ENCODE results near the gene FBXL5.
A peak's percentile ranks its signal among the peaks of the same experiment; 100 is the strongest.

The FBXL5 gene

DNA sequence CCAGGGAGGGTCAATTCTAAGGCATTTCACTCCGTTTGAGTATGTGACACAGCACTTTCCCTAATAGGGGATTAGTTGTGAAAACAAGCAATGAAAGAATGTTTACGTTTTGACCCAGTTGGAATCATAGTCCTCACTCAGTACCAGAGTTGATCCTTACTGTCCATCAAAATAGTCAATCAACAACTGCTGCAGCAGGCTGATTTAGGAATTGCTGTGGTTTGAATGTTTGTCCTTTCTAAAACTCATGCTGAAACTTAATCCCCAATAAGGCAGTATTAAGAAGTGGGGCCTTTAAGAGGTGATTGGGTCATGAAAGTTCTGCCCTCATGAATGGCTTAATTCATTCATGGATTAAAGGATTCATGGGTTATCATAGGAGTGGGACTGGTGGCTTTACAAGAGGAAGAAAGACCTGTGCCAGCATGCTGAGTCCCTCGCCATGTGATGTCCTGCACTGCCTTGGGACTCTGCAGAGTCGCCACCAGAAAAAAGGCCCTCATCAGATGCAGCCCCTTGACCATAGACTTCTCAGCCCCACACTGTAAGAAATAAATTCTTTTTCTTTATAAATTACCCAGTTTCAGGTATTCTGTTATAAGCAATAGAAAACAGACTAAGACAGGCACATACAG lies 3.1 kb upstream of the FBXL5 start:
- no peaks in the 10 kb centered on the region for H3K27me3 ChIP-seq (ENCODE audit: control insufficient read depth, insufficient read depth, low read length)
- peaks cover 8% of the 10 kb centered on the region for H3K4me1 ChIP-seq (ENCODE audit: control insufficient read depth, low read depth, low read length)
- H3K9ac ChIP-seq (ENCODE audit: low read length), result no peak overlapping the region
- H3K36me3 ChIP-seq (ENCODE audit: control insufficient read depth, low read depth, low read length), result no peaks in the 10 kb centered on the region
- H3K4me3 ChIP-seq (ENCODE audit: low read length), result no peak overlapping the region
- no peaks in the 10 kb centered on the region for H3K9me3 ChIP-seq (ENCODE audit: control insufficient read depth, low read depth, low read length)
- H3K27ac ChIP-seq (ENCODE audit: low read length), result no peak overlapping the region

DNA sequence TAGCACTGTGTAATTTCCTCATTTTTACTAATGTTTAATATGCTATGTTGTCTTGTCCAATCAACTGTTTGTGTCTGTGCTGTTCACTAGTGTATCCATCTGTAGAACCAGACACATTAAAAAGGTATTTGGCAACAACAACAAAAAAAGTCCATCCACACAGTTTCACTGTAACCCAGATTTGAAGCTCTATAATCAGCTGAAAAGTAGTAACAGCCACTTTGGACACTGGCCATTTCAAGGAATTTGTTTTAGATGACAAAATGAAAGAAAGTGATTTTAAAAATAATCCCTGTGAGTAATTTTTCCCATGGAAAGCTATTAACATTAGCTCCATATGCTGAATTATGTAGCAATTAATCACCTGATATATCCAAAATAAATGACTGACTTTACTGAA lies 2.2 kb upstream of the FBXL5 start:
- Histone ChIP-seq H3K4me3 (ENCODE audit: low read length) (no peak overlapping the region), H3K27me3 (ENCODE audit: control insufficient read depth, insufficient read depth, low read length) (no peaks in the 10 kb centered on the region), H3K9ac (ENCODE audit: low read length) (no peak overlapping the region), H3K4me1 (ENCODE audit: control insufficient read depth, low read depth, low read length) (peaks cover 13% of the 10 kb centered on the region), H3K36me3 (ENCODE audit: control insufficient read depth, low read depth, low read length) (no peaks in the 10 kb centered on the region), H3K9me3 (ENCODE audit: control insufficient read depth, low read depth, low read length) (no peaks in the 10 kb centered on the region), H3K27ac (ENCODE audit: low read length) (no peak overlapping the region)

DNA sequence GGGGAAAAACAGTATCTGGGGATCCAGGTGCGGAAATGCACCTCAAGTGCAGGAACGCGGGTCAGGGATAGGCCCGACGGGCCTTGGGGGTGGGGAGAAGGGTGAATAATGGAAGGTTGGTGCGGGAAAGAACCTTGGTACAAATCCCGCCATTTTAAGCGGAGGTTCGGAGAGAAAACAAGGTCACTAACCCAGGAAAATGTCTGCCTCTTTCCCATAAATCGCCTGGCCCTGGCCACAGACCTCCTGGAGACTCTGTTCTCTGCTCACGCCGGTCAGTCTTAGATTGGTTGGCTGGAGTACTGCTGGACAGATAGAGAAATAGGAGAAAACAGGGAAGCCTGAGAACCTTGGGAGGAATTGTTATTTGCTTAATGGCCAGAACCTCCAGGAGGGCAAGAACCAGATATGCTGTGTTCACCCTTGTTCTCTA lies 897 bp upstream of the FBXL5 start:
- H3K4me3 ChIP-seq (ENCODE audit: low read length), result peak overlapping the region; percentile 68
- no peaks in the 10 kb centered on the region for H3K36me3 ChIP-seq (ENCODE audit: control insufficient read depth, low read depth, low read length)
- no peaks in the 10 kb centered on the region for H3K9me3 ChIP-seq (ENCODE audit: control insufficient read depth, low read depth, low read length)
- peaks cover 13% of the 10 kb centered on the region for H3K4me1 ChIP-seq (ENCODE audit: control insufficient read depth, low read depth, low read length)
- no peaks in the 10 kb centered on the region for H3K27me3 ChIP-seq (ENCODE audit: control insufficient read depth, insufficient read depth, low read length)
- H3K27ac ChIP-seq (ENCODE audit: low read length), result peak overlapping the region; percentile 94
- peak overlapping the region; percentile 92 for H3K9ac ChIP-seq (ENCODE audit: low read length)

GRCh38 chr4:15654593-15655222 lies 449 bp downstream of the FBXL5 start:
- Histone ChIP-seq H3K4me1 (ENCODE audit: control insufficient read depth, low read depth, low read length) (peaks cover 19% of the 10 kb centered on the region), H3K27ac (ENCODE audit: low read length) (no peak overlapping the region)

GRCh38 chr4:15653864-15654592 lies 1.1 kb downstream of the FBXL5 start:
- Histone ChIP-seq H3K27ac (ENCODE audit: low read length) (no peak overlapping the region), H3K4me1 (ENCODE audit: control insufficient read depth, low read depth, low read length) (peaks cover 21% of the 10 kb centered on the region), H3K9ac (ENCODE audit: low read length) (peak overlapping the region; percentile 72)

More at GRCh38 chr4:15654593-15655222, 449 bp downstream of the FBXL5 start:
- Histone ChIP-seq H3K9ac (ENCODE audit: low read length) (peak overlapping the region; percentile 72), H3K27me3 (ENCODE audit: control insufficient read depth, insufficient read depth, low read length) (no peaks in the 10 kb centered on the region), H3K4me3 (ENCODE audit: low read length) (peak overlapping the region; percentile 82), H3K9me3 (ENCODE audit: control insufficient read depth, low read depth, low read length) (no peaks in the 10 kb centered on the region), H3K36me3 (ENCODE audit: control insufficient read depth, low read depth, low read length) (no peaks in the 10 kb centered on the region)

GRCh38 chr4:15653420-15653819 lies 1.7 kb downstream of the FBXL5 start:
- H3K9ac ChIP-seq (ENCODE audit: low read length), result peak overlapping the region; percentile 72
- H3K4me1 ChIP-seq (ENCODE audit: control insufficient read depth, low read depth, low read length), result peaks cover 21% of the 10 kb centered on the region
- peak overlapping the region; percentile 82 for H3K4me3 ChIP-seq (ENCODE audit: low read length)
- no peak overlapping the region for H3K27ac ChIP-seq (ENCODE audit: low read length)
- no peaks in the 10 kb centered on the region for H3K9me3 ChIP-seq (ENCODE audit: control insufficient read depth, low read depth, low read length)
- H3K36me3 ChIP-seq (ENCODE audit: control insufficient read depth, low read depth, low read length), result no peaks in the 10 kb centered on the region
- H3K27me3 ChIP-seq (ENCODE audit: control insufficient read depth, insufficient read depth, low read length), result no peaks in the 10 kb centered on the region

More at GRCh38 chr4:15653864-15654592, 1.1 kb downstream of the FBXL5 start:
- Histone ChIP-seq H3K36me3 (ENCODE audit: control insufficient read depth, low read depth, low read length) (no peaks in the 10 kb centered on the region), H3K9me3 (ENCODE audit: control insufficient read depth, low read depth, low read length) (no peaks in the 10 kb centered on the region), H3K27me3 (ENCODE audit: control insufficient read depth, insufficient read depth, low read length) (no peaks in the 10 kb centered on the region), H3K4me3 (ENCODE audit: low read length) (peak overlapping the region; percentile 82)

DNA sequence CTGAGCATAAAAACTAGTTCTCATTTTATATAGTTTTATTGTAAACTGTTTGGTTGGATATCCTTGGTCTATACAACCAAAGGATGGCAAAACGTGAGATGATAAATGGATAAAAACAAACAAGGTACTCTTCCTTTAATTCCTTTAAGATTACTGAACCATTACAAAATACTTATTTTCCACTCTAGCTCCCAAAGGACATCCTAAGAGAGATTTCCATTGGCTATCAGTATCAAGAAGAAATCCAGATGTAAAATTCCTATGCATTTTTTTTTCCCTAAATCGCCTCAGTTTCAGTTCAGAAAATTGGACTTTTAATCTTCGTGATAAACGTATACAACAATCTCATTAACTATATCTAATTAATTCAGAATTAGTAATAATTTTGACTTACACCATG lies 2.3 kb downstream of the FBXL5 start:
- Histone ChIP-seq H3K27ac (ENCODE audit: low read length) (no peak overlapping the region), H3K27me3 (ENCODE audit: control insufficient read depth, insufficient read depth, low read length) (no peaks in the 10 kb centered on the region), H3K9ac (ENCODE audit: low read length) (peak overlapping the region; percentile 72), H3K9me3 (ENCODE audit: control insufficient read depth, low read depth, low read length) (no peaks in the 10 kb centered on the region), H3K4me1 (ENCODE audit: control insufficient read depth, low read depth, low read length) (peaks cover 21% of the 10 kb centered on the region), H3K36me3 (ENCODE audit: control insufficient read depth, low read depth, low read length) (no peaks in the 10 kb centered on the region), H3K4me3 (ENCODE audit: low read length) (no peak overlapping the region)

GRCh38 chr4:15652191-15652590 lies 3.0 kb downstream of the FBXL5 start:
- Histone ChIP-seq H3K9me3 (ENCODE audit: control insufficient read depth, low read depth, low read length) (no peaks in the 10 kb centered on the region), H3K9ac (ENCODE audit: low read length) (no peak overlapping the region), H3K4me1 (ENCODE audit: control insufficient read depth, low read depth, low read length) (peaks cover 21% of the 10 kb centered on the region), H3K27me3 (ENCODE audit: control insufficient read depth, insufficient read depth, low read length) (no peaks in the 10 kb centered on the region), H3K36me3 (ENCODE audit: control insufficient read depth, low read depth, low read length) (no peaks in the 10 kb centered on the region), H3K27ac (ENCODE audit: low read length) (no peak overlapping the region), H3K4me3 (ENCODE audit: low read length) (no peak overlapping the region)

- Histone ChIP-seq H3K9ac (ENCODE audit: low read length) (no peak overlapping the region), H3K4me1 (ENCODE audit: control insufficient read depth, low read depth, low read length) (peaks cover 21% of the 10 kb centered on the region), H3K36me3 (ENCODE audit: control insufficient read depth, low read depth, low read length) (no peaks in the 10 kb centered on the region), H3K27ac (ENCODE audit: low read length) (no peak overlapping the region), H3K9me3 (ENCODE audit: control insufficient read depth, low read depth, low read length) (no peaks in the 10 kb centered on the region), H3K27me3 (ENCODE audit: control insufficient read depth, insufficient read depth, low read length) (no peaks in the 10 kb centered on the region), H3K4me3 (ENCODE audit: low read length) (no peak overlapping the region)
These were observed 3.5 kb downstream of the FBXL5 start for GRCh38 chr4:15651676-15652075.

GRCh38 chr4:15649914-15650545 lies 5.1 kb downstream of the FBXL5 start:
- no peak overlapping the region for H3K4me3 ChIP-seq (ENCODE audit: low read length)
- H3K36me3 ChIP-seq (ENCODE audit: control insufficient read depth, low read depth, low read length), result no peaks in the 10 kb centered on the region
- no peak overlapping the region for H3K27ac ChIP-seq (ENCODE audit: low read length)
- no peaks in the 10 kb centered on the region for H3K27me3 ChIP-seq (ENCODE audit: control insufficient read depth, insufficient read depth, low read length)
- H3K9me3 ChIP-seq (ENCODE audit: control insufficient read depth, low read depth, low read length), result no peaks in the 10 kb centered on the region
- no peak overlapping the region for H3K9ac ChIP-seq (ENCODE audit: low read length)
- peaks cover 18% of the 10 kb centered on the region for H3K4me1 ChIP-seq (ENCODE audit: control insufficient read depth, low read depth, low read length)

DNA sequence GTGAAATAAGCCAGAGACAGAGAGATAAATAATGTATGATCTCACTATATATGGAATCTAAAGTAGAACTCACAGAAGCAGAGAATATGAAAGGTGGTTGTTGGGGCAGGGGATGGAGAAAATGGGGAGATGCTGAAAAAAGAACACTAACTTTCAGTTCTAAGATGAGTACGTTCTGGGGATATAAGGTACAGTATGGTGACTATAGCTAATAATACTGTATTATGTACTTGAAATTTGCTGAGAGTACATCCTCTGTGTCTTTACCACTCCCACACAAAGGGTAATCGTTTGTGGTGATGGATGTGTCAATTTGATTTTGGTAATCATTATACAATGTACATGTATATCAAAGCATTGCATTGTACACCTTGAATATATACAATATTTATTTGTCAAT lies 6.6 kb downstream of the FBXL5 start:
- Histone ChIP-seq H3K4me3 (ENCODE audit: low read length) (no peak overlapping the region), H3K9ac (ENCODE audit: low read length) (no peak overlapping the region), H3K27me3 (ENCODE audit: control insufficient read depth, insufficient read depth, low read length) (no peaks in the 10 kb centered on the region), H3K9me3 (ENCODE audit: control insufficient read depth, low read depth, low read length) (no peaks in the 10 kb centered on the region), H3K27ac (ENCODE audit: low read length) (no peak overlapping the region), H3K4me1 (ENCODE audit: control insufficient read depth, low read depth, low read length) (peaks cover 16% of the 10 kb centered on the region), H3K36me3 (ENCODE audit: control insufficient read depth, low read depth, low read length) (no peaks in the 10 kb centered on the region)
